Skeletal muscle tissue (tissue), 4 donors: Measurements from ENCODE around the gene GSTA1. TPM values are rescaled to one million over a fixed set of nuclear protein-coding genes. Genes with fewer than 3 reads are reported as not detected.
"Not testable (repeated sequence)": the region's sequence is repeated elsewhere in the genome, so short reads cannot be mapped to it uniquely, and the experiment has no call there.

Experiments used
- H3K27ac ChIP-seq: one replicate; pipeline ENCODE4 v1.7.0; 2013; ENCODE audit warnings: mild to moderate bottlenecking, low read depth, low read length, inconsistent platforms
- H3K27me3 ChIP-seq, 3 donors: one replicate each; pipeline ENCODE4 v1.7.0; 2013; ENCODE audit warnings: low read length in 3 of 3; ENCODE audit not compliant: control insufficient read depth in 3 of 3, insufficient read depth in 3 of 3
- H3K36me3 ChIP-seq, 3 donors: one replicate each; pipeline ENCODE4 v1.7.0; 2013; ENCODE audit warnings: low read length in 3 of 3; ENCODE audit not compliant: control insufficient read depth in 3 of 3, insufficient read depth in 3 of 3
- H3K4me1 ChIP-seq, 3 donors: one replicate each; pipeline ENCODE4 v1.7.0; 2013; ENCODE audit warnings: low read length in 3 of 3, mild to moderate bottlenecking in 3 of 3; ENCODE audit not compliant: control insufficient read depth in 3 of 3, insufficient read depth in 3 of 3
- H3K4me3 ChIP-seq, 3 donors: one replicate each; pipeline ENCODE4 v1.7.0; 2013; ENCODE audit warnings: low read length in 3 of 3
- H3K9ac ChIP-seq, 3 donors: one replicate each; pipeline ENCODE4 v1.7.0; 2013; ENCODE audit warnings: low read length in 3 of 3, mild to moderate bottlenecking in 3 of 3, moderate library complexity in 2 of 3, low read depth in 1 of 3
- H3K9me3 ChIP-seq, 3 donors: one replicate each; pipeline ENCODE4 v1.7.0; 2013; ENCODE audit warnings: low read length in 3 of 3; ENCODE audit not compliant: control insufficient read depth in 3 of 3
- total RNA-seq: library from RNA; depleted of rRNA; stranded (reverse); fragments of >200 nt; gene quantifications from one replicate; pipeline ENCODE4 v1.2.3, GENCODE V29; 2014
- donor health status: Osteomylitis.

GSTA1 gene
- total RNA-seq, 1 donor from 2014 or later, result not detected

DNA sequence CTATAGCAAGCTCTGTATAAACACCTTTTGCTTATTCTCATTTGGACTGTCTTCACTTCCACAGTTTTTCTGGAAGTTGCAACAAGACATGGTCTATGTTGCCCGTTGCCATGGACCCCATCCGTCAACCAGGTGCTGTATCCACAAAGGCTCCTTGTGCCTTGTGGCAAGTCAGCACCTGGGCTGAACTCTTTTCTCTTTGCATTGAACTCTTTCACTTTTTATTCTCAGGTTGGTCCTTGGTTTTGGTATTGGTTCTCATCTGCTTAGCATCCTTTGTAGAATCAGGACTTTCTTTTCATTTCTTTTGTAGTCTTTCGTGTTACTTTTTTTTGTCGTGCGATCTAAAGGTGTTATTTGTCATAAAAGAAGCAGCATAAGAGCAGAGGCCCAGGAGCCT is 5.0 kb upstream of the GSTA1 start:
- no peaks in the 10 kb centered on the region for H3K4me1 ChIP-seq
- H3K9ac ChIP-seq, result no peak overlapping the region
- H3K36me3 ChIP-seq, result no peaks in the 10 kb centered on the region
- H3K27ac ChIP-seq, result no peak overlapping the region
- no peaks in the 10 kb centered on the region for H3K27me3 ChIP-seq
- H3K4me3 ChIP-seq, result no peak overlapping the region
- no peaks in the 10 kb centered on the region for H3K9me3 ChIP-seq

DNA sequence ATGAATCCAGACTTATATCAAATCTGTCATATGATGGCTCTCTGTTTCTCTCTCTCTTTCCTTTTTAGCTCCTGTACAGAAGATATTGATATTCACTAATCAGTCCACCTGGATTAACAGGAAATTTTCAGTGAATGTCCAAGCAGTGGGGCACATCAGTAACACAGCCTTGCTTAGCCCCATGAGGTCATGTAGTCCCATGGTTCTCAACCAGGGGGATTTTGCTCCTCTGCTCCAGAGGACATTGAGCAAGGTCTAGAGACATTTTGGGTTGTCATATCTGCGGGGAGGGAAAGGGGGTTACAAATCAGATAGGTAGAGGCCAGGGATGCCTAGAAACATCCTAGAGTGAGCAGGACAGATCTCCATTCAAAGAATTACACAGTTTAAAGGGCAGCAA is 810 bp downstream of the GSTA1 start:
- no peak overlapping the region for H3K27ac ChIP-seq
- no peak overlapping the region for H3K4me3 ChIP-seq
- H3K27me3 ChIP-seq, result no peaks in the 10 kb centered on the region
- no peak overlapping the region for H3K9ac ChIP-seq
- H3K36me3 ChIP-seq, result no peaks in the 10 kb centered on the region
- H3K4me1 ChIP-seq, result no peaks in the 10 kb centered on the region
- no peaks in the 10 kb centered on the region for H3K9me3 ChIP-seq

DNA sequence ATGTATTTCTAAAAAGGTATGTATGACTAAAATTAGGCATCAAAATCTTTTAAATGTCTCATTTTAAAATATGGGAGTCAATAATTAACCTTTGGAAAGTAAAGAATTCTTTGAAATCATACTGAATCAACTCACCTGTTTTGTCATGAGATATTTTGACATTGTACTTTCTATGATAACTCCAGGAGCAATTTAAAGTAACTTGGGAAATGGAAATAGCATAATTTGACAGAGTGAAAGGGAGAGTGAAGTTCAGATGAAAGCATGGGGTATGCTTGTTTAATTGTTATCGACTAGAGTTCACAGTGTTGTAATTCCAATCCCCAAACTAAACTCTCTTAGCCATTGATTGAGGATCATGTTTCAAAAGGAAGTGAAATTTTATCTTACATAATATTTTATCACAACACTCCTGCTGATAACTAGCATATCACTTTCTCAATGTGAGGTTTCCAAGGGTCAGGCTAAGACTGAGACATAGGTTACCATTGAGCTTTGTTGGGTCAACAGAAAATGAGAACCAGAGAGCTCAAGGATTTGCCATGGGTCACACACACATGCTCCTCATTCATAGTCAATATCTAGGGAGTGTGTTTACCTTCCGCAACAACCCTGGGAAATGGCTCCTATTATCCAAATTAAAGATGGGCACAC is 2.3 kb downstream of the GSTA1 start:
- no peak overlapping the region for H3K27ac ChIP-seq
- no peaks in the 10 kb centered on the region for H3K27me3 ChIP-seq
- no peaks in the 10 kb centered on the region for H3K9me3 ChIP-seq
- H3K4me1 ChIP-seq, result no peaks in the 10 kb centered on the region
- no peaks in the 10 kb centered on the region for H3K36me3 ChIP-seq
- no peak overlapping the region for H3K4me3 ChIP-seq
- no peak overlapping the region for H3K9ac ChIP-seq

DNA sequence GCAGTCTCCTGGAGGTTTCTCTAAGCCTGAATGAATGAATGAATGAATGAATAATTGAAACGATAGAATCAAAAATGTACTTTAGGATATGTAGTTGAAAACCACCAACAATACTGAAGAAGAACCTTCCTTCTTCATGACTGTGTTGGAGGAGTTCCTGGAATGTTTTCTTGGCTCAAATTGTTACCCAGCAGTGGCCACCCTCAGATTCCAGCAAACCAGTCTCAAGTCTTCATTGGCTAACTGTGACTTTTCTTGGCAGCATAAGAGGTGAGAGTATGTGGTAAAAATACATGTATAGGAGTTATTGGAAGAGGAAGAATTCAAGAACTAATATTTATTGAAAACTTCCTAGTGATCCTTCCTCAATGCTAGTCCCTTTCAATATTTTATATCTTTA is 4.3 kb downstream of the GSTA1 start:
- H3K9me3 ChIP-seq, H3K27me3 ChIP-seq, H3K4me3 ChIP-seq, H3K9ac ChIP-seq, H3K4me1 ChIP-seq, H3K27ac ChIP-seq, H3K36me3 ChIP-seq: not testable (repeated sequence)

DNA sequence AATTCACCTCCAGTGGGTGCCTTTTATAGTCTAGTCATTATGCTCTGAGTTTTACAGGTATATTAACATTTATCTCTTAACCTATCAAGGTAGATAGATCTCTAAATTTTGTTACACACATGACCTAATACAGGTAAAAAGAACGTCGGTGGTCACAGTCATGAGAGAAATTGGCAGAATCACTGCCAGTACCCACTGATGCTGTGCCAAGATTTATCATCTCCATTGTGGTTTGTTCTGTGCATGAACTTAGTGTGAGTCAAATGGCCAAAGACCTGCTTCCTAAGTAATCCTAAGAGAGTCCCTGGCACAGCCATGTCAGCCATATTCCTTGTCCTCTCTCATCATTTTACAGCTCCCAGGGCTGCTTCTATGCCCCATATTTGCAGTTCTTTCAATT is 9.2 kb downstream of the GSTA1 start:
- not testable (repeated sequence) for H3K27ac ChIP-seq, H3K4me1 ChIP-seq, H3K27me3 ChIP-seq, H3K36me3 ChIP-seq, H3K9me3 ChIP-seq, H3K9ac ChIP-seq, H3K4me3 ChIP-seq

DNA sequence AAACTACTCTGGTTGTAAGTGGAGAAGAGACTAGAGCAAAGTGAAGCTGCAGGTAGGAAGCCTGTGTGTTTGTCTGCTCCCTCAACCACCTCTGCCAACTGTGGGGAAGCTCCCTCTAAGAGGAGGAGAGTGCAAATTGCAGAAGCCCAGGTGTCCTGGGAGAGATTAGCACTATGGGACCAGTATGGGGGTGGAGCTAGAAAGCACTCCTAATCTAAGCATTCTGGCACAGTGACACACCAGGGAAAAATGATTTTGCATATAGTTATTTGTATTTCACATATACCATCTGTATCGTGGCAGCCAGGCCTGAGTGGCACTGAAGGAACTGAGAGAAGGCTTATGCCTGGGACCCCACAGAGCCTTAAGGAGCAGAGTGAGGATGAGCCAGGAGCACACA is 12.8 kb downstream of the GSTA1 start:
- Histone ChIP-seq H3K9ac (no peak overlapping the region), H3K9me3 (no peaks in the 10 kb centered on the region), H3K27ac (no peak overlapping the region), H3K4me1 (no peaks in the 10 kb centered on the region), H3K4me3 (no peak overlapping the region), H3K36me3 (no peaks in the 10 kb centered on the region), H3K27me3 (no peaks in the 10 kb centered on the region)

DNA sequence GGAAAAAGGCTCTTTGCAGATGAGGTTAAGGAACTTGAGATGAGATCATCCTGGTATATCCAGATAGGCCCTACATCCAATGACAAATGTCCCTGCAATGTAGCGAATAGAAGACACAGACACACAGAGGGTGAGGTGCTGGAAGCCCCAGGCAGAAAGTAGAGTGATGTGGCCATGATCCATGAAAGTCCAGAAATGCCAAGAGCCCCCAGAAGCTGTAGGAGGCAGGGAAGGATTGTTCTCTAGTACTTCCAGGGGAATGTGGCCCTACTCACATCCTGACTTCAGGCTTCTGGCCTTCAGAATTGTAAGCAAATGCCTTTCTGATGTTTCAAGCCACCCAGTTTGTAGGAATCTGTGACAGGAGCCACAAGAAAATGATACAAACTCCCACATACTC is 14.0 kb downstream of the GSTA1 start:
- not testable (repeated sequence) for H3K9me3 ChIP-seq, H3K9ac ChIP-seq, H3K4me3 ChIP-seq, H3K4me1 ChIP-seq, H3K27me3 ChIP-seq, H3K36me3 ChIP-seq, H3K27ac ChIP-seq

DNA sequence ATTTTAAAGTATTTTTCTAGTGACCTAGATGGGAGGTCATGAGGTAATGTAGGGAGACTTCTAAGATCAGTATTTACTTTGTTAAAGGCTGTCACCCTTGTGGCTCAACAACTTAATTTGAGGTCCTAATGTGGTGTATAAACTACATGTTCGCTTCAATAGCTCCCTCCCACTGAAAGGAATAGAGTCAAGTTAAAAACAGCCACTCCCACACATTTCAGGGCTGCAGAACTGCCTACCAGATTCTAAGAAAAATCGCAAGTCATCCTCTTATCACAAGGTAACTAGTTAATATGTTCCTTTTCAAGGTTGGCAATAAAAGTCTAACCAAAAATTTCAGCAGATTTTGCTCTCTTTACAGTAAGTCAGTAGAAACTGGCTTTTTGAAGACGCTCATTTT is 15.1 kb downstream of the GSTA1 start:
- Histone ChIP-seq H3K36me3 (no peaks in the 10 kb centered on the region), H3K27me3 (no peaks in the 10 kb centered on the region), H3K27ac (no peak overlapping the region), H3K4me1 (no peaks in the 10 kb centered on the region), H3K9ac (no peak overlapping the region), H3K9me3 (no peaks in the 10 kb centered on the region), H3K4me3 (no peak overlapping the region)

DNA sequence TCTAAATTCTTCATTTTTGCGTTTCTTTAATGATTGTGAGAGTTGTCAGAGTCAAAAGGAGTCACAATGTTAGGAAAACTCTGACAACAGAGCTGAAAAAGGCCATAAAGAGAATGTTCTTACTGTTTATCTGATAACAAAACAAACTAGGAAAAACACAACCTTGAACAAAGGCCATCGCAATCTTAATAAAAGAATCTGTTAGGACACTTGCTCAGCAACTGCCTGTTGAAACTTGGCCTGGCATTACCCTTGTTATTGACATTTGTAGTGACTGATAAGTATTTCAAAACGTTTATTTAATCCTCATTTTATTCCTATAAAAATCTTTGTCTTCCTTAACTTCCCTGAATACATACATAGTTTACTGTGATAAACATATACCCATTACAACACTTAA is 15.7 kb downstream of the GSTA1 start:
- Histone ChIP-seq H3K4me1 (no peaks in the 10 kb centered on the region), H3K4me3 (no peak overlapping the region), H3K9ac (no peak overlapping the region), H3K9me3 (no peaks in the 10 kb centered on the region), H3K36me3 (no peaks in the 10 kb centered on the region), H3K27me3 (no peaks in the 10 kb centered on the region), H3K27ac (no peak overlapping the region)

DNA sequence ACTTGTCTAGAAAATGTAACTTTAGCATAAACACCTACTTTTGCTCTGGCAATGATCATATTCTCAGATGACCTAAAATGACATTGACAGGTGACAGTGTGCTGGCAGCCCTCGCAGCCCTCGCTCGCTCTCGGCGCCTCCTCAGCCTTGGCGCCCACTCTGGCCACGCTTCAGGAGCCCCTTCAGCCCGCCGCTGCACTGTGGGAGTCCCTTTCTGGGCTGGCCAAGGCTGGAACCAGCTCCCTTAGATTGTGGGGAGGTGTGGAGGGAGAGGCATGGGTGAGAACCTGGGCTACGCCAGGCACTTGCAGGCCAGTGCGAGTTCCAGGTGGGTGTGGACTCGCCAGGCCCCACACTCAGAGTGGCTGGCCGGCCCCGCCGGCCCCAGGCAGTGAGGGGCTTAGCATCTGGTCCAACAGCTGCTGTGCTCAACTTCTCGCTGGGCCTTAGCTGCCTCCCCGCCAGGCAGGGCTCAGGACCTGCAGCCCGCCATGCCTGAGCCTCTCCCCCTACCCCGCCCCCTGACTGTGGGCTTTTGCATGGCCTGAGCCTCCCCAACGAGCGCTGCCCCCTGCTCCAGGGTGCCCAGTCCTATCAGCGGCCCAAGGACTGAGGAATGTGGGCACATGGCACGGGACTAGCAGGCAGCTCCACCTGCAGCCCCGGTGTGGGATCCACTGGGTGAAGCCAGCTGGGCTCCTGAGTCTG is 17.2 kb downstream of the GSTA1 start:
- Histone ChIP-seq H3K4me3 (no peak overlapping the region), H3K36me3 (no peaks in the 10 kb centered on the region), H3K27me3 (no peaks in the 10 kb centered on the region), H3K9ac (no peak overlapping the region), H3K27ac (no peak overlapping the region), H3K4me1 (no peaks in the 10 kb centered on the region), H3K9me3 (no peaks in the 10 kb centered on the region)
